ENCODE results near the gene SCO2.

- TF ChIP-seq, protein P1, sequence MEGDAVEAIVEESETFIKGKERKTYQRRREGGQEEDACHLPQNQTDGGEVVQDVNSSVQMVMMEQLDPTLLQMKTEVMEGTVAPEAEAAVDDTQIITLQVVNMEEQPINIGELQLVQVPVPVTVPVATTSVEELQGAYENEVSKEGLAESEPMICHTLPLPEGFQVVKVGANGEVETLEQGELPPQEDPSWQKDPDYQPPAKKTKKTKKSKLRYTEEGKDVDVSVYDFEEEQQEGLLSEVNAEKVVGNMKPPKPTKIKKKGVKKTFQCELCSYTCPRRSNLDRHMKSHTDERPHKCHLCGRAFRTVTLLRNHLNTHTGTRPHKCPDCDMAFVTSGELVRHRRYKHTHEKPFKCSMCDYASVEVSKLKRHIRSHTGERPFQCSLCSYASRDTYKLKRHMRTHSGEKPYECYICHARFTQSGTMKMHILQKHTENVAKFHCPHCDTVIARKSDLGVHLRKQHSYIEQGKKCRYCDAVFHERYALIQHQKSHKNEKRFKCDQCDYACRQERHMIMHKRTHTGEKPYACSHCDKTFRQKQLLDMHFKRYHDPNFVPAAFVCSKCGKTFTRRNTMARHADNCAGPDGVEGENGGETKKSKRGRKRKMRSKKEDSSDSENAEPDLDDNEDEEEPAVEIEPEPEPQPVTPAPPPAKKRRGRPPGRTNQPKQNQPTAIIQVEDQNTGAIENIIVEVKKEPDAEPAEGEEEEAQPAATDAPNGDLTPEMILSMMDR (IDR thresholded peaks at IDR 0.05) = no peak
- no peak for TF ChIP-seq POLR2A (IDR thresholded peaks at IDR 0.05)
These were observed 28.3 kb downstream of the SCO2 start for GRCh38 chr22:50497093-50497492.
